ENCODE results near the gene SMCO2. TPM values are rescaled to one million over a fixed set of nuclear protein-coding genes. Genes with fewer than 3 reads are reported as not detected.
"Not testable (repeated sequence)": the region's sequence is repeated elsewhere in the genome, so short reads cannot be mapped to it uniquely, and the experiment has no call there.

SMCO2 gene
- total RNA-seq, 1 experiment from 2014 or later = not detected

- peak; percentile 78 for DNase-seq (ENCODE audit: low read depth)
Observed at GRCh38 chr12:27524839-27525753, 78.6 kb downstream of the SMCO2 start.

GRCh38 chr12:27527512-27527911, 81.0 kb downstream of the SMCO2 start:
- DNase-seq (ENCODE audit: low read depth) = no peak

DNA sequence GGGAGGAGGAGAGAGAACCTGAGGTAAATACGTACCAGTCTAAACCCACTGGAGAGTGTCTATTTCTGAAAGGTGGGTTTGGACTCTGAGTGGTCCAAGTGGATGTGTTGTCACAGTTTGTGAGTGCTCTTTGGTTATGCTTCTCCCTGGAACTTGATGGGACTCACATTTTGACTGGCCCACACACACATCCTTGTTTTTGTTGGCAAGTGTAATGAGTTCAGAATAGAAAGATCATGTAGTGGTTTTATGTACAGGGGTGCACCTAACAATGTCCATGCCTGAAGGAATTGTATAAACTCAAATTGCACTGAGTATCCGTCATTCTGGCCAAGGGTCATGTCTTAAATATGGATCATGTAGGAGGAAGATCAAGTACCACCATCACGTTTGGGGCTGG, 82.3 kb downstream of the SMCO2 start:
- no peak for DNase-seq (ENCODE audit: low read depth)

DNA sequence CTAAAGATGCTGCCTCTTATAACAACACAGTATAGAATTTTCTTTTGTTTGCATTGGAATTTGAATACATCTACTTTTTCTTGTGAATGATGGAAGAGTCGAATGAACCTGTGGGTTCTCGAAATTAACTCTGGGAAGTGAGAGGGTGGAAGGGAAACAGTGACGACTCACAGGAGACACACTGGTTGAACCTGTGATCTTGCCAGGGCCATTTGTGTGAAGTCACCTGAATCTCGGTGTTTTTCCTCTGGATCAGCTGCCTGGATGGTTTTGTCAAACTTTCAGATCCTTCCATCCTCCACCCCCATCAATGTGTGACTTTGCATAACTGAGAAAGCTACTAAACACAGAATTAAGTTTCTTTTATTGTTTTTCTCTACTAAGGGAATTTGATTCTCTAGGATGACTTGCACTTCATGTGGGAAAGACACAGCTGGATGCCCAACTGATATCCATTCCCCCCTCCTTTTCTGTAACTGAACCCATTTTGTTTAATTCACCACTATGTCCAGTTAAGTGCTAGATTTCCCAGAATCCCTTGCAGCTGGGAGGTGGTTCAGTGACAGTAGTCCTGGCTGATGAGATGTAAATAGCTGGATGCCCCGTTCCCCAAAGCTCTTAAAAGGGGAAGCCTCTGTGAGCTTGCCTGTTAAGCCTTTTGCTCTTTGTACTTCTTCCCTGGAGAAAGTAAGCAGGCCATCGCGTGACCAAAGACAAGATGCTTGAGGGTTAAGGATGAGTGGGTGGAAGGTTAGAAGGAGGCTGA, 83.8 kb downstream of the SMCO2 start:
- no peak for DNase-seq (ENCODE audit: low read depth)

DNA sequence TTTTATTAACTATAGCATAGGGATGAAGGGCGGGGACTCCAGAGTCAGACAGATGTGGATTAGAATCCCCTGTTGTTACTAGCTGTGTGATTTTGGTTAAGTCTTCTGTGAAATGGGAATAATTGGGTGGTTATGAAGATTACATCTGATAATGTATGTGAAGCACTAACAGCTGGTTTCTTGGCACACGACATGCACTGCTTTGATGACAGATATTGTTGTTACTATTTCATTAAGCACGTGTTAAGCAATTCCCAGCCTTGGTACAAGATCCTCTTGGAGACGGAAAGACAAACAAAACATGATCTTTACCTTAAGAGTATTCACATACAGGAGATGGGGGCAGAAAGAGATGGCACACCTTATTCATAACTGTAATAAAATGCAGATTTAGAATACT, 85.4 kb downstream of the SMCO2 start:
- no peak for DNase-seq (ENCODE audit: low read depth)

- DNase-seq (ENCODE audit: low read depth) = peak; percentile 62
Observed at GRCh38 chr12:27534060-27534764, 87.7 kb downstream of the SMCO2 start.

- no peak for DNase-seq (ENCODE audit: low read depth)
Observed at GRCh38 chr12:27534765-27535161, 88.2 kb downstream of the SMCO2 start.

- DNase-seq (ENCODE audit: low read depth) = no peak
Observed at GRCh38 chr12:27535318-27535717, 88.8 kb downstream of the SMCO2 start.

DNA sequence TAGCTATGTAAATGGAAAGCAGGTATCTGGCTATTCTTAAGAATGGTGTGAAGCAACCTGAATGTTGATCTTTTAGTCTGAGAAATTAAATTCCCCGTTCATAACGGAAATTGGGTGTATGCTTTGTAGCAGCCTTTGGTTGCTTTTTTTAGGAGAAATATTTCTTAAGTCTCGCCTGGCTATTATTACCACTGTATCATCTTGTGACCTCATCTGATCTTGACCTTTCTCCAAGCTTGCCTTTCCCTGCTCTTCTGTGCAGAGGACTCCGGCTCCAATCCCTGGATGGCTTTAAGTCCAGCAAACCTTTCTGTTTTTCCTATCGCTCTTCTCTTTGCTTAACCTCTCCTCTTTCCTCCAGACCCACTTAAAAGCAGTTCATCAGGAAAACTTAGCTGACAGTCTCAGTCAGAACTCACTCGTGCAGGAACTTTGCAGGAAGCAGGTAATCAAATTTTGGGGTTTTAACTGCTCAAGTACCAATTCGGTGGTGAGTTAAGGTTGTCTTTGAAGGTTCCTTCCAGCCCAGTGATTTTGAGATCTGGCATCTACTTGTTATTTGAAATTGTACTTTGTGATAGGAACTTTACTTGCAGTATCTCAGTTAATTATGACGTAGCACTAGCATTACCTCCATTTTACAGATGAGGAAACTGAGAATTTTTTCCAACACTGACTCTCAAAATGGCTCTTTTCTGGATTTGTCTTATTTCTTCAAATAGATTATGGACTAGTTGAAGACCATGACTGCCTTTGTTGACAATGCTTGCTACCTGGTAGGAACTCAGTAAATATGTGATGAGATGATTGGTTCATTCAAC, 91.5 kb downstream of the SMCO2 start:
- no peak for DNase-seq (ENCODE audit: low read depth)

DNA sequence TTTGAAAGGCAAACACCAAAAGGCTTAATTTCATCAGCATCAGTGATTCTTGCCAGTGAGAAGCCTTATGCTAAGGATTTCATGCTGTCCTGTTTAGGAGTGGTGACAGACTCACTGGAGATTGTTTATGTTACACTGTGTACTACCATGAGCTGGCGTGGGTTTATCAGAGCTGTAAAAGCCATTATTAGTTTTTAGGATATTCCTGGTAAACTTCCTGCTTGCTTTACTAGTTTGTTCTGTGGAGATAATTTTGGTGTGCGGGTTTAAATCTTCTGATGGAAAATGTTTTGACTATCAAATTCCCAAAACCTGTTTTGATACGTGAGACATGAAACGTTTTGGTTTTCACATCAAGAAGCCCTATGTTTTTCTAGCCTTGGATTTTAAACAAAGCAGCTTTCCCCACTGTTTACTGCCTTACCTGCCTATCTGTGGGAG, 92.7 kb downstream of the SMCO2 start:
- no peak for DNase-seq (ENCODE audit: low read depth)

- DNase-seq (ENCODE audit: low read depth) = no peak
Observed at GRCh38 chr12:27541031-27541719, 94.6 kb downstream of the SMCO2 start.

DNA sequence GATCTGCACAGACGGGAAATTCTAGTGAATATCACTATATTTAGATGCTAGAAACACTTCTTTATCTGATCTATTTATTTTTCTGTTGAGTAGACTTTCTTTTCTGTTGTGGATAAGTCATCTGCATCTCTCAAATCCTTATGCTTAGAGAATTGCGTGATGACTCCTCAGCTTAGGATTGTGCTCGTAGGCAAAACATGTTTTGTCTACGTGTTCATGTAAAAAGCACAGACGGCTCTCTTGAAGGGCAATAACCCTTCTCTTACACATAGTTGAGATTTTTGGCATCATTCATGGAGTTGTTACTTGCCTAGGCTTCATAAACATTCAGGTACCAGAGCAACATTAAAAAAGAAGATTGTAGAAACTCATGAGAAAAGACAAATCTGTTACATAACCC, 96.1 kb downstream of the SMCO2 start:
- DNase-seq (ENCODE audit: low read depth) = peak; percentile 87

- not testable (repeated sequence) for DNase-seq (ENCODE audit: low read depth)
Observed at GRCh38 chr12:27544858-27545257, 98.3 kb downstream of the SMCO2 start.

DNA sequence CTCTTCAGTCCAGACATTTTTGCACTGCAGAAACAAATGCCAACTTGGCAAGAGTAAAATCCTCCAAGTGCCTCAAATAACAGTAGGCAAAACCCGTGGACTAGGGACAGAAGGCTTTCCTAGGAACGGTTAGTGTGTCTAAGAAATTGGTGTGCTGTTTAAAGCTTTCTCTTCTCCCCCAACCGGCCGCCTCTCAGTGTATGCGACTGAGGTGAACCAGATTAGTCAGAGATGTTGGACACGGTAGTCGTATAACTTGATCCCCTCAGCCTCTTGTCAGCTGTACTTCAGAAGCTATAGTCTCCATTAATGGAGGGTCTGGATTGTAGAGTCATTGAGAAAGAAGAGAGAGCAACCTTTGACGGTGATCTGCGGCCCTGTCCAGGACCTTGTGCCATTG, 99.1 kb downstream of the SMCO2 start:
- no peak for DNase-seq (ENCODE audit: low read depth)

- DNase-seq (ENCODE audit: low read depth) = no peak
Observed at GRCh38 chr12:27547592-27547991, 101.1 kb downstream of the SMCO2 start.

GRCh38 chr12:27548301-27549199, 102.0 kb downstream of the SMCO2 start:
- peak; percentile 26 for DNase-seq (ENCODE audit: low read depth)

GRCh38 chr12:27549236-27549800, 102.8 kb downstream of the SMCO2 start:
- DNase-seq (ENCODE audit: low read depth) = peak; percentile 92

DNA sequence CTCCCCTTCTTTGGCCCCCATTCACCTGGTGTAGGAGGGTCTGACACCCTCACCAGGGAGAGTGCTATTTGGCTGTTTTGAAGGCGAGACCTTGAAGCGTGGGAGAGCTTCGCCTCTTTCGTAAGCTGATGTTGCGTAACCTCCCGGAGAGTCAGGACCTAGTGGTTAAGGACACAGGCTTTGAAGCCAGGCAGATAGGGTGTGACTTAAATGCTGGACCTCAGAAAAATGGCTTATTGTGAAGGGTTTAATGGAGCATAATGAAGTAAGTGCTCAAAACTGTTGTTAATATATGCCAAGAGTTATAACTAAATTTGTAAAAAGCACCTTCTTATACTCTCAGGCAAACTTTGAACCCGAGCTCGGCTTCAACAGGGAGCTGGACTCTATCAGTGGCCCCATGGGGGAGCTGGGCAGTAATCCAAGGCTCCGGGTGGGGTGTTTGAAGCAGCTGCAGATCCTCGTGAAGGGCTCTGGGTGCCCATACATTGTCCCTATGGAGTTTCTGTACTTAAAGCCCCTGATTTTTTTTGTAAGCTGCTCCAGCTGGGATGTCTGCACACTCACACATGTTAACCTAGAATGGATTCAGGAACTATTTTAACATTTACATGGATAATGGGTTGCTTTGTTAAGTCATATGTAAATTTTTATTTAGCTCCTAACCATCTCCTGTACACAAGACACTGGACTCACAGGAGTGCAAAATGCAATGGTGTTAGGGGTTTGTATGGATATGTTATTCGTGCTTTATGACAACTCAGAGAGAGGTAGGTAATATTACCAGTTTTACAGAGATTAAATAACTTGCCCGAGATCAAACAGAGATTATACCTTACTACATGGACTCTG, 103.5 kb downstream of the SMCO2 start:
- DNase-seq (ENCODE audit: low read depth) = peak; percentile 97
